ENCODE data around the gene STAP1. TPM values are rescaled to one million over a fixed set of nuclear protein-coding genes. Genes with fewer than 3 reads are reported as not detected.

STAP1 gene
- total RNA-seq, 1 experiment from 2014 or later: not detected

- no peak for TF ChIP-seq PRDM15 (CRISPR knock-in tag; IDR thresholded peaks at IDR 0.05)
- no peak for TF ChIP-seq FOXJ3 (CRISPR knock-in tag; IDR thresholded peaks at IDR 0.05; ENCODE audit: borderline replicate concordance)
- no peak for TF ChIP-seq TEAD1 (CRISPR knock-in tag; IDR thresholded peaks at IDR 0.05)
- TF ChIP-seq RORB (CRISPR knock-in tag; IDR thresholded peaks at IDR 0.05): no peak
- TF ChIP-seq ZBTB43 (CRISPR knock-in tag; IDR thresholded peaks at IDR 0.05): no peak
- no peak for TF ChIP-seq GTF2I (CRISPR knock-in tag; conservative IDR thresholded peaks at IDR 0.05)
- no peak for TF ChIP-seq NR2C2 (CRISPR knock-in tag; IDR thresholded peaks at IDR 0.05)
Measured at GRCh38 chr4:67615119-67615518, 56.6 kb downstream of the STAP1 start (continued).

GRCh38 chr4:67616478-67616877, 58.0 kb downstream of the STAP1 start:
- DNase-seq (ENCODE audit: low spot score): no peak
- no peak for TF ChIP-seq SOX15 (CRISPR knock-in tag; IDR thresholded peaks at IDR 0.05)
- no peak for TF ChIP-seq NFATC4 (CRISPR knock-in tag; IDR thresholded peaks at IDR 0.05)
- TF ChIP-seq ZNF671 (CRISPR knock-in tag; IDR thresholded peaks at IDR 0.05): no peak
- TF ChIP-seq ZSCAN18 (CRISPR knock-in tag; IDR thresholded peaks at IDR 0.05): no peak
- TF ChIP-seq CTCF (IDR thresholded peaks at IDR 0.05): no peak
- 0 out of 2 replicates have a peak overlapping the region, but pooled peaks have one; percentile 61 for H3K27ac Mint-ChIP-seq
- H3K9me3 Mint-ChIP-seq: peaks cover 23% of the 10 kb centered on the region
- H3K4me1 Mint-ChIP-seq: no peaks in the 10 kb centered on the region
- POLR2A ChIA-PET: no interaction called here
- no peak for ATAC-seq
- peaks cover 62% of the 10 kb centered on the region for H3K36me3 Mint-ChIP-seq
- no peak overlapping the region for H3K4me3 Mint-ChIP-seq
- H3K27me3 Mint-ChIP-seq (ENCODE audit: low read depth): no peaks in the 10 kb centered on the region
- CTCF ChIA-PET: no interaction called here

- Mint-ChIP-seq H3K36me3 (peaks cover 33% of the 10 kb centered on the region), H3K27me3 (ENCODE audit: low read depth) (no peaks in the 10 kb centered on the region), H3K9me3 (no peaks in the 10 kb centered on the region), H3K4me3 (no peak overlapping the region), H3K27ac (no peak overlapping the region), H3K4me1 (peaks cover 14% of the 10 kb centered on the region)
- POLR2A ChIA-PET: no interaction called here
- DNase-seq (ENCODE audit: low spot score): no peak
- no peak for ATAC-seq
- TF ChIP-seq OVOL2 (CRISPR knock-in tag; IDR thresholded peaks at IDR 0.05; ENCODE audit: borderline replicate concordance): no peak
- no peak for TF ChIP-seq HMGXB4 (CRISPR knock-in tag; IDR thresholded peaks at IDR 0.05)
- no peak for TF ChIP-seq NR1H2 (CRISPR knock-in tag; IDR thresholded peaks at IDR 0.05)
- no peak for TF ChIP-seq SMAD3 (CRISPR knock-in tag; IDR thresholded peaks at IDR 0.05; ENCODE audit: borderline replicate concordance)
- CTCF ChIA-PET: no interaction called here
Measured at GRCh38 chr4:67624939-67625338, 66.4 kb downstream of the STAP1 start.
